Measurements from ENCODE around the gene PODNL1.
"Not testable (repeated sequence)": the region's sequence is repeated elsewhere in the genome, so short reads cannot be mapped to it uniquely, and the experiment has no call there.

PODNL1 gene

DNA sequence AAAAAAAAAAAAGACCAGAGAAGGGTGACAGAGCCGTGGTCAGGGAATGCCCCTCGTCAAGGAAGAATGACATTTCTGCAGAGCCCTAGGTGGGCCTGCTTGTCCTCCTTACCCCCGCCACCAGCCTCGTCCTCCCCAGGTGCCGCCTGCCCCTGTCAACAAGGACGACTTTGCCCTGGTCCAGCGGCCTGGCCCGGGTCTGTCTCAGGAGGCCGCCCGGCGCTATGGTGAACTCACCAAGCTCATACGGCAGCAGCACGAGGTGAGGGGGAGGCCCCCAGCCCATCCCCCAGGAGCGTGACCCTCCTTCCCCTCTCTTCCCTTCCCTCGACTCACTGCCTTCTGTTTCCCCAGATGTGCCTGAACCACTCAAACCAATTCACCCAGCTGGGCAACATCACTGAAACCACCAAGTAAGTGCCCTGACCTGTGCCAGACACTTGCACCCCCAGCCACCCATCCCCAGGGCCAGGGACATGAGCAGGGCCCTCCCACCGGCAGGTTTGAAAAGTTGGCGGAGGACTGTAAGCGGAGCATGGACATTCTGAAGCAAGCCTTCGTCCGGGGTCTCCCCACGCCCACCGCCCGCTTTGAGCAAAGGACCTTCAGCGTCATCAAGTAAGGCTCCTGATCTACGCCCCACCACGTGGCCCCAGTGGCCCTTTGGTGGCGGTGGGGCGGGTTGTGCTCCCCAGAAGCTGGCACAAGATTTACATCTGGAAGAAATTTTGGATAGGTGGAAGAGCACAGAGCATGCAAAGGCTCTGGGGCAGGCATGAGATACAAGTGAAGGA is 14.8 kb downstream of the PODNL1 start:
- no peak for DNase-seq

DNA sequence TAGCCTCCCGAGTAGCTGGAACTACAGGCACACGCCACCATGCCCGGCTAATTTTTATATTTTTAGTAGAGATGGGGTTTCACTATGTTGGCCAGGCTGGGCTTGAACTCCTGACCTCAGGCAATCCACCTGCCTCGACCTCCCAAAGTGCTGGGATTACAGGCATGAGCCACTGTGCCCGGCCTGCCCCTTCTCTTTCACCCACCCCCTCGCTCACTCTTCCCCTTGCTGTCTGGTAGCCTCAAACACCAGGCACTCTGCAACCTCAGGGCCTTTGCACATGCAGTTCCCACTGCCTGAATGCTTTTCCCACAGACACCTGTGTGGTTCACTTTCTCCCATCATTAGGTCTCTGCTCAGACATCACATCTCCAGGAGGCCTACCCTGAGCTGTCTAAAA is 16.1 kb downstream of the PODNL1 start:
- not testable (repeated sequence) for DNase-seq

DNA sequence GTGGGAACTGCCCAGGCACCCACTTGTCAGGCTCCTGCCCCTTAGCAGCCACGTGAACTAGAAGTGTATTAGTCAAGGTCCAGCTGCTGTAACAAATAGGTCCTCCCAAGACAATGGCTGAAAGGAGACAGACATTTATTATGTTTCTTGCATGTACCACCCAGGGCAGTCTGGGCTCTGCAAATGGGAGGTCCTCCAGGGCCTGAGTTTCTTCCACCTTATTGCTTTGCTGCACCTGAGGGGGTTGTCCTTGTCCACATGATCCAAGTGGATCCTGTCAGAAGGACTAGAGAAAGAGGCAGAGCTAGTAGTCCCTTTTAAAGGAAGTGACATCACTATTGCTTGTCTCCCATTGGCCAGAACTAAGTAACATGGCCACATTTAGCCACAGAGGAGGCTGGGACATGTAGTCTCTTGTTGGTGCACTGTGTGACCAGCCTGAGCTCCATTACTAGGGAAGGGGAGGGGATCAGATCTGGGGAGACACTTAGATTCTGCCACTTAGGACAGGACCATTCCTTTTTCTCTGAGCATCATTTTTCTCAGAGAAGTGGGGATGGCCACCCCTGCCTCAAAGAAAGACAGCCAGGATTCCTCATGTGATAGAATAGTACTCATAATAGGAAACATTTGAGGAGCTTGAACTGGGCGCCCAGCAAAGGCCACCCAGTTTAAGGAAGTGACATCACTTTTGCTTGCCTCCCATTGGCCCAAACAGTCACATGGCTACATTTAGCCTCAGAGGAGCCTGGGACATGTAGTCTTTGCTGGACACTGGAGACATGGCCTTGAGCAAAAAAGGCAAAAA is 17.1 kb downstream of the PODNL1 start:
- no peak for DNase-seq

DNA sequence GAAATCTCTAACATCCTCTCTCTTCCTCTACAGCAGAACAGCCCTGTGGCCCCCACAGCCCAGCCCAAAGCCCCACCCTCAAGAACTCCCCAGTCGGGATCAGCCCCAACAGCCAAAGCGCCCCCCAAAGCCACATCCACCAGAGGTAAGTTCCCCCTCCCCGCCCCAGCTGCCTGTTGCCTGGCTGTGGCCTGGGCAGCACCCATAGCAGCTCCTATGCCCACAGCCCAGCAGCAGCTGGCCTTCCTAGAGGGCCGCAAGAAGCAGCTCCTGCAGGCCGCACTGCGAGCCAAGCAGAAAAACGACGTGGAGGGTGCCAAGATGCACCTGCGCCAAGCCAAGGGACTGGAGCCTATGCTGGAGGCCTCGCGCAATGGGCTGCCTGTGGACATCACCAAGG is 17.7 kb downstream of the PODNL1 start:
- no peak for DNase-seq

DNA sequence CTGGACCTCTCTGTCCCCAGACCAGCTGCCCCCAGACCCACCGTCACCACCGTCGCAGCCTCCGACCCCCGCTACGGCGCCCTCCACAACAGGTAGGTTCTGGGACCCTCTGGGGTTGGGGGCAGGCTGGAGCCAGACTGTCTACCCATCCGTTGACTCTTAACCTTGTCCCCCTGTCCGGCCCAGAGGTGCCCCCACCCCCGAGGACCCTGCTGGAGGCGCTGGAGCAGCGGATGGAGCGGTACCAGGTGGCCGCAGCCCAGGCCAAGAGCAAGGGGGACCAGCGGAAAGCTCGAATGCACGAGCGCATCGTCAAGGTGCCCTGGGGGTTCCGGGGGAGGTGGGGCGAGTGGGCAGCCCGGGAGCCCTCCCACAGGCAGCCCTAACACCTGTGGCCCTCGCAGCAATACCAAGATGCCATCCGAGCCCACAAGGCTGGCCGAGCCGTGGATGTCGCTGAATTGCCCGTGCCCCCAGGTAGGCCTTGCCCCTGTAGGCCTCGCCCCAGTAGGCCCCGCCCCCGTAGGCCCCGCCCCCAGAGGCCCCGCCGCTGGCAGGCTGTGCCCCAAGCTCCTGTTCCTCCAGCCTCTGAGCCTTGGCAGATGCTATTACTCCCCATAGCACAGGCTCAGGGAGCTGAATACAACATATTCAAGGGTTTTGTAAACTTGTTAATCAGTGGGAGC is 19.3 kb downstream of the PODNL1 start:
- DNase-seq, result no peak

DNA sequence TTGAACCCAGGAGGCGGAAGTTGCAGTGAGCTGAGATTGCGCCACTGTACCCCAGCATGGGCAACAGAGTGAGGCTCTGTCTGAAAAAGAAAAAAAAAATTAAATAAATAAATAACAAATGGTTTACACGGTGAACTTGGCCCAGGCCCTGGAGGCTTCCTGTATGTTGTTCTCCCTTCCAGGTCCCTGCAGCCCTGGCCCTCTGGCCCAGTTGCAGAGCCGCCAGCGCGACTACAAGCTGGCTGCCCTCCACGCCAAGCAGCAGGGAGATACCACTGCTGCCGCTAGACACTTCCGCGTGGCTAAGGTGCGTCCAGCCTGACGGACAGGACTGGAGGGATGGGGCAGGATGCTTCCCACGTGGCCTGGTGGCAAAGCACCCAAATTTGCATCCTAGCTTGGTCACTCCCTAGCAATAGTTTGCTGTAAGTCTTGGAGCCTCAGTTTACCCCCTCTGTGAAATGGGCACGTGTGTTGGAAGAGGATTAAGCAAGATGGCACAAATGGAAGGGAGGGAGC is 20.3 kb downstream of the PODNL1 start:
- DNase-seq, result no peak

DNA sequence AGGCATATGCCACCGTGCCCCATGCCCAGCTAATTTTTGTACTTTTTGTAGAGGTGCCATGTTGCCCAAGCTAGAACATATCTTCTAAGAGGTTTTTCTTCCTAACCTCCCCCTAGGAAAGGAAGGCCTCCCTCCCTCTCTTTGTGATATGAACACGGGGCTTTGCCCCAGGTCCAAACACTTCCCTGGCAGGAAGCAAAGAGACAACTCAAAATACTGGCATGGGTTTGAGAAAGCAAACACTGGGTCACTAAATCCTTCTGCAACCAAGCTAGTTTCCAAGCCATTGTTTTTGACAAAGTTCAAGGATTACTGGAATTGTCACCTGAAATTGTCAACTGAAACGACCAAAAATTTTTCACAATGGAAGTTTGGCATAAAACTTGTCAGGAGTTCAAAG is 23.4 kb downstream of the PODNL1 start:
- DNase-seq, result no peak

DNA sequence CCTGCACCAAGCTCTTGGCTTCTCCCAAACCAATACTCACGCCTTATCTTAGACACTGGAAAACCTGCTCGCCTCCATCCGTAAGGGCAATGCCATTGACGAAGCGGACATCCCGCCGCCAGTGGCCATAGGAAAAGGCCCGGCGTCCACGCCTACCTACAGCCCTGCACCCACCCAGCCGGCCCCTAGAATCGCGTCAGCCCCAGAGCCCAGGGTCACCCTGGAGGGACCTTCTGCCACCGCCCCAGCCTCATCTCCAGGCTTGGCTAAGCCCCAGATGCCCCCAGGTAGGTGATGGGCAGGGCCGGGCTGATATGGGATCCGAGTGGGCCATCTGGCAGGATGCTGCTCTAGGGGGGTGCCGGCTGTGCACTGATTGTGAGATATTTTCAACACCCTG is 24.9 kb downstream of the PODNL1 start:
- DNase-seq, result no peak

DNA sequence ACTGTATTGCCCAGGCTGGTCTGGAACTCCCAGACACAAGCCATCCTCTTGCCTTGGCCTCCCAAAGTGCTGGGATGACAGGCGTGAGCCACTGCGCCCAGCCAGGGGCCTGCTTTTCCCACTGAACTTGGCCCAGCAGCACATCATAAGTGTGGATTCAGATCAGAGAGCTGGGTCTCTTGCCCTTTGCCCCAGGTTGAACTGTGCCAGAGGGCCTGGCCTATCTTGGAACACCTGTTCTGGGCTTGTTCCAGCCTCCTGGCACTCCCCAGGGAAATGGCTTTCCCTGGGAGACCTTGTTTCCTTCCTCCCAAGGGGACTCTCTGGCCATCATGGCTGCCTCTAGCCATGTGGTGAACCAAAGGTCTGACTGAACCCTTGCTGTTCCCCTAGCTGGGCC is 28.8 kb downstream of the PODNL1 start:
- DNase-seq, result no peak

DNA sequence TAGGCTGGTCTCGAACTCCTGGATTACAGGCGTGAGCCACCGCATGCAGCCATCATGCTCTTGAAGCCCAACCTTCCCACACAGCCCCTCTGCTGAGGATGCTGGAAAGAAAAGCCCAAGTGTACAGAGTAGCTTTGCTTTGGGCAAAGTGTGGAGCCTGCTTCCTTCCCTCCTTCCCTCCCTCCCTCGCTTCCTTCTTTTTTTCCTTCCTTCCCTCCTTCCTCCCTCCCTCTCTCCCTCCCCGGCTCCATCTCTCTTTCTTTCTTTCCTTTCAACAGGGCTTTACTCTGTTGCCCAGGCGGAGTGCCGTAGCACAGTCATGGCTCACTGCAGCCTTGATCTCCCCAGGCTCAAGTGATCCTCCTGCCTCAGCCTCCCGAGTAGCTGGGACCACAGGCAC is 29.5 kb downstream of the PODNL1 start:
- DNase-seq, result no peak

DNA sequence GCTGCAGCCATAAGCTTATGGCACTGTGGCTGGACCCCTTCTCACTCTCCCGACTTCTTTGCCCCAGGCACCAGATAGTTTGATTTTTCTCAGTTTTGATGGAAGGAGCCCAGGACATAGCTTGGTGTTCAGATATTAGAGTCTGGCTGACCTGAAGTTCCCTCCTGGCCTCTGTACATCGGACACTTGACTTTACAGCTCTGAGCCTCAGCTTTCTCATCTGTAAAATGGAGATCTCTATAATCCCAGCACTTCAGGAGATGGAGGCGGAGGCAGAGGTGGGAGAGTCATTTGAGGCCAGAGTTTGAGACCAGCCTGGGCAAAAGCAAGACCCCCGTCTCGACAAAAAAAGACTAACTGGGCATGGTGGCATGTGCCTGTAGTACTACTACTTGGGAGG is 31.3 kb downstream of the PODNL1 start:
- DNase-seq, result no peak

DNA sequence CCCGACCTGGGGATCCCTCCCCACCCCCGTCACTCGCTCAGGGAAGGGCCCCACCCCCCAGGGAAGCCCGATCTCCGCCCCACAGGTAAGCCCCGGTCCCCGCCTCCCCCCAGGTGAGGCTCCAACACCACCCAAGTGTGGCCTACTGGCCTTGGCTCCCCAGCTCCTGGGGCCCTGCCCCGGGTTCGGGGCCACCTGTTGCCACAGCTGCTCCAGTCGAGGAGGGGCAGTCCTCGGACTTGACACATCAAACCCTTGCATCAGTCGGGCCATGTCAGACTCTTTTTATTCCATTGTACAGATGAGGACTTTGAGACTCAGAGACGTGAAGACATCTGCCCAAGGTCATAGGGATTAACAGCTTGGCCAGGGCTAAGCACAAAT is 31.7 kb downstream of the PODNL1 start:
- DNase-seq, result no peak

DNA sequence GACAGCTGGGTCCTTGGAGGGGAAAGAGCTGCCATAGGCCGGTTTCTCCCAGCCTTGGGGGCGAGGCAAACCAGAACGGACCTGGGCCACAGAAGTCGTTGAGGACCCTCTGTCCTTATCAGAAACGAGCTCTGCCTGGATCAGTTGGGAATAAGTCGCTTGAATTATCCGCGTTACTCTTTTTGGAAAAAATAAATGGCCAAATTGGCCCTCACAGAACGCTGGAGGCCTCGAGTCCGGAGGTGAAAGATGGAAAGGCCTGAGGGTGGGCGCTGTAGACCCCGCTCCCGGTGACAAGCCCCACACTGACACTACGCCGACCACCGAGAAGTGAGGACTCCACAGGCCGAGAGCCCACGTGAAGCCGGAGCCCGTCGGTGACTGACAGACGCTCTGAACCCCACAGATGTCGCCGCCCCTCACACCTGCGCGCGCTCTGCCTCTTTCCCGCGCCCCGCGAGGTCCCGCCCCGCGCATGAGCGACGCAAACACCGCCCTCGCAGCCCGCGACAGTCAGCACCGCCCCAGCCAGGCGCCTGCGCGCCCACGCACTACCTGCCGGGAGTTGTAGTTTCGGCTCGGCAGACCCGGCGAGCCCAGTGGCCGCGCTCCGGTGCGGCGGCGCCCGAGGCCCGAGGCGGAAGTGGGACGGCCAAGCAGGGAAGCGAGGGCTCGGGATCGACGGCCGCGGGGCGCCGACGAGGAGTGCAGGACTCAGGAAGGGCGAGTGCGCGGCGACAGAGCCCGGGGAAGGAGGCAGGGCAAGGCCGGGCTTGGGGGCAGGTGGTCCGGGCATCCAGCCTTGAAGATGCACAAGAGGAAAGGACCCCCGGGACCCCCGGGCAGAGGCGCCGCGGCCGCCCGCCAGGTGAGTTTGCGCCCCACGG is 32.3 kb downstream of the PODNL1 start, which contains the start of the genes BRME1 and CC2D1A:
Gene BRME1 (minus strand): TSS at position 484 of the 887 bp plus-strand sequence. CDS start 1,225 bp downstream, outside the sequence.
Gene CC2D1A (plus strand): TSS at position 568 of the 887 bp plus-strand sequence. CDS start 241 bp downstream, at position 809.
- DNase-seq, result peak; percentile 77

DNA sequence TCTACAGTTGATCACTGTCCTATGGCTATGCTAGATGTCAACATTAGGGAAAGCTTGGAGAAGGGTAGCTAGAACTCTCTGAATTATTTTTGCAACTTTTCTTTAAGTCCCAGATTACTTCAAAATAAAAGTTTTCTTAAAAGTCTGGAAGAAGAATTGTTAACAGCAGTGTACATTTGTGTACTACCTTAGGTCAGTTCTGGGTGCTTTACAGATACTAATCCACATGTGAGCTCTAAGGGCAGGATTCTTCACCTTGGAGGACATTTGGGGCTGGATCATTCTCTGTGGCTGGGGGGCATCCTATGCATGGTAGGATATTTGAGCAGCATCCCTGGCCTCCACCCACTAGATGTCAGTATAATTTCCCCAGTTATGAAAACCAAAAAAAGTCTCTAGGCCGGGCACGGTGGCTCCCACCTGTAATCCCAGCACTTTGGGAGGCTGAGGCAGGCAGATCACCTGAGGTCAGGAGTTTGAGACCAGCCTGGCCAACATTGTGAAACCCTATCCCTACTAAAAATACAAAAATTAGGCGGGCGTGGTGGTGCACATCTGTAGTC is 35.1 kb downstream of the PODNL1 start:
- no peak for DNase-seq

DNA sequence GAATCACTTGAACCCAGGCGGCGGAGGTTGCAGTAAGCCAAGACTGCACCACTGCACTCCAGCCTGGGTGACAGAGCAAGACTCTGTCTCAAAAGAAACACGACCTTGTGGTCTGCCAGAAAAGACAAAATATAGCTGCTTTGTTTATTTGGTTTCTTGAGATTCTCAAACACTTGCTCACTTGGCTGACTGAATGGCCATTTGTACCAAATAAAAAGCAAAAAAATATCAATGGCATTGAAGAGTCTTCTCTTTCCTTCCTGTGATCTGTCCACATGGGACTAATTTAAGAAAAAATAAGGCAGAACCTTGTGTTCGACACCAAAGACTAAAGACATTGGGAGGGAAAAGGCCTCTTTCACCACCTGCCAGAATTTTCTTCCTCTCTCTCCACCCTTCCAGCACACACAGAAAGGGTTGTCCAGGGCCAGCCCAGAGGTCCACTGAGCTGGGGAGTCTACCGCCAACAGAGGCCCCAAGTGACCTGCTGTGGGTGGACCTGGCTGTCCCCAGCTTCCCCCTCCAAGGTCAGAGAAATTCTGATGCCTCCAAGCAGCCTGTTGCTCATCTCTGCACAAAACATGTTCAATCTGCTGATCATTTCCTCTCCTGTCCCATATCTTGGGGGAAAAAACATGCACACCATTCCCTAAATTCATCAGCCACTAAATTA is 38.2 kb downstream of the PODNL1 start:
- DNase-seq, result no peak

DNA sequence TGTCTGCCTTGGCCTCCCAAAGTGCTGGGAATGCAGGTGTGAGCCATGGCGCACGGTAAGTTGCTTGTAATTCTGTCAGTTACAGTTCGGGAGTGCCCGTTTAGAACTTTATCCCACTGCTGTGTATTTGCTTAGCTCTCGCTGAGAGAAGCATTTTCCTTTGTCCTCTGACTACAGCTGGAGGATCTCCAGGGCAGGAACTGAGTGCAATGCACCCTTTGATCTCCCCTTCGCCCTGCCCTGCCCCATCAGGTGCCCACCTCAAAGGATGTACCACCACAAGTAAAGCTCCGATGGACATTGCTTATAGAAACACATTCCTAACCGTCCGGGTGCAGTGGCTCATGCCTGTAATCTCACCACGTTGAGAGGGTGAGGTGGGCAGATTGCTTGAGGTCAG is 38.8 kb downstream of the PODNL1 start:
- DNase-seq, result no peak

DNA sequence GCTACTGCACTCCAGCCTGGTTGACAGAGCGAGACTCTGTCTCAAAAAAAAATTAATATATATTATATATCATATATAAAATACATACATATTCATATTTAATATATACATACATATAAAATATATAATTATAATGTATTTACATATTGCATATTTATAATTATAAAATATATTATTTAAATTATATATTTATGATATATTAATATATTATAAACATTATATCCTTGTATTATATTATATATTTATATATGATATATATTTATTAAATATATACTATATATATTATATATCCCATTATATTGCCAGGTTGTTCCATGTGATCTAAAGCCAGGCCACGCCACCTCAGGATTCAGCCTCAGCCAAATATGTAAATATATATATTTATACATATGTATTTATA is 42.0 kb downstream of the PODNL1 start:
- DNase-seq, result no peak

DNA sequence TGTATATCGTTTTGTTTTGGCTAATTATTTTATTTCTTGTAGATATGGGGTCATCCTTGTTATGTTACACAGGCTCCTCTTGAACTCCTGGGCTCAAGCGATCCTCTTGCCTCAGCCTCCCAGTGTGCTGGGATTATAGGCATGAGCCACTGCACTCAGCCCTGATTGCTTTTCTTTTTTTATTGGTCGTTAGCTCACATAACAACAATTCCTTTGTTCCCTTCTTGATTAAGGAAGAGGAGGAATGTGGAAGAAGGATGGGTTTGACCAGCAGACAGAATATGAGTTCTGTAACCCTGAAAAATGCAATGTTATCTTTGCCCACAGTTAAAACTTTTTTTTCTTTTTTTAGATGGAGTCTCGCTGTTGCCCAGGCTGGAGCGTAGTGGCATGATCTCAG is 43.7 kb downstream of the PODNL1 start:
- DNase-seq, result no peak

DNA sequence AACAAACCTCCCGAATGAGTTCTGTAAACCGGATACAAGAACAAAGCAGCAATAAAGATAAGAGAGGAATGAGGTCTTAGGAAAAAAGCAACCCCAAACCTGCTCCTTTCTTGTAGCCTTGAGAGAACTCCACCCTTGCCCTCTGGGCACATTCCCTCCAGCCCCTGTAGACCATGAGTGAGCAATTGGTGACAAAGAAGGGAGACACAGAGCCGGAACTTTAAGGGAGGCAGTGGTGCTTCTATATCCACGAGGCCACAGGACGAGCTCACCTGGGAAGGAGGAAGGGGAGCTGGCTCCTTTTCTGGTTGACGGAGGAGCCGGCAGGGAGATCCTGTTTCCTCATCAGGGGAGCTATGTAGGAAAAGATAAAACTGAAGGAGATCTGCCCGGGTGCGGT is 45.3 kb downstream of the PODNL1 start:
- no peak for DNase-seq

DNA sequence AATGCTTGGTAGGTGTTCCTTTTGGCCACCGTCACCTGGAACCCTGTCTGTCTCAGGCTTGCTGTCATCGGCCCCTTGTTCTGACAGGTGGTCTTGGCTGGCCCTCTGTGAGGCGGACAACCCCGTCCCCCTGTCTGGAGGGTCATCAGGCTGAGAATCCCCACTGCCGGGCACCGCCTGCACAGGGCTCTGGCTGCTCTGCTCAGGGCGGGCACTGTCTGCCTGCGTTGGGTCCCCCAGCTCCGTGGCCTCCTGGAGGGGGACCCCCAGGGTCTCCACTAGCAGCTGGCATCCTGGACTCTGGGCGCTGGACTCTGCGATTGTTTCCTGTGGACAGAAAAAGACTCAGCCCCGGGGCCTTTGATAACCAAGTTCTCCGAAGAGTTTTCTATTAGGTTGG is 48.1 kb downstream of the PODNL1 start:
- no peak for DNase-seq

DNA sequence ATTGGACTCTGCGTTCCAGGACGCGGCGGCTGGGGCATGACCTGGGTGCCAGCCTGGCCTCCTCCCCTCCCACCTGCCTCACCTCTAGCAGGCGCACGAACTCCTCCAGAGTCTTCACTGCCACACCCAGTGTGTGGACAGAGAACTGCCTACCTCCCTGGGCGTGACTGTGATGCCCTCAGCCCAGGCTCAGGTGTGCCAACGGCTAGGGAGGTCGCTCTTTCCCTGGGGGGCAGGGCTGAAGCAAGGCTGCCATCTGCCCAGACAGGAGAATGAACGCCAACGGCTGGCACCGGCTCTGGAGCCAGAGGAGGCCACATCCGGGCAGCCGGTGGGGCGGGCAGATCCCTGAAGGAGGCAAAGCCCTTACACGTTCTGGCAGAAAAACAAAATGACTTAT is 49.9 kb downstream of the PODNL1 start:
- DNase-seq, result no peak

Data from T1000 (cell line).